ENCODE data around the gene HSD17B11. TPM values are rescaled to one million over a fixed set of nuclear protein-coding genes. Genes with fewer than 3 reads are reported as not detected.
"Not testable (repeated sequence)": the region's sequence is repeated elsewhere in the genome, so short reads cannot be mapped to it uniquely, and the experiment has no call there.

The HSD17B11 gene
- total RNA-seq, 4 donors from 2014 or later: 87.6 to 171 (median 97.9) TPM

GRCh38 chr4:87399954-87400353 lies 9.0 kb upstream of the HSD17B11 start:
- DNase-seq (ENCODE audit: low spot score): no peak
- no peak for TF ChIP-seq CTCF (IDR thresholded peaks at IDR 0.05)
- ATAC-seq (ENCODE audit: low FRiP score): no peak

DNA sequence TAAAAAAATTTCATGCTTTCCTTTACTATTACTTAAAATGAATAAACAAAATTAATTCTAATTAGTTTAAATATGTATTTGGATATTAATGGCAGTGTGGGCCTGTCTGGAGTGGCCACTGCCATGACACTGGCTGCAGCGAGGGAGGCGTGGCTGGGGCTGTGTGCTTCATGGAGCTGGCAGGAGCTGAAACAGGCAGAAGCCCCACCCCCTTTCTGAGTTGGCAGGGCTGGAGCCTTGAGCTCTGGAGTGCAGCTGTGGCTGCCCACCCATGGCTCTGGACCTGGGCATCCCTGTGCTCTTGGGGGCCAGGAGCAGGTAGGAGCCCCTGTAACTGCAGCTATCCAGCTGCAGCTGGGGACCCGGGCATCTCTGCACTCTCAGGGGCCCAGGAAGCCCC lies 8.2 kb upstream of the HSD17B11 start:
- TF ChIP-seq CTCF (IDR thresholded peaks at IDR 0.05): no peak
- DNase-seq (ENCODE audit: low spot score) (no peak), ATAC-seq (ENCODE audit: low FRiP score) (no peak)

GRCh38 chr4:87395851-87396250 lies 4.9 kb upstream of the HSD17B11 start:
- ATAC-seq (ENCODE audit: low FRiP score); DNase-seq (ENCODE audit: low spot score): not testable (repeated sequence)

- not testable (repeated sequence) for DNase-seq (ENCODE audit: low spot score); ATAC-seq (ENCODE audit: low FRiP score)
These were observed 4.1 kb upstream of the HSD17B11 start for GRCh38 chr4:87395073-87395472.

DNA sequence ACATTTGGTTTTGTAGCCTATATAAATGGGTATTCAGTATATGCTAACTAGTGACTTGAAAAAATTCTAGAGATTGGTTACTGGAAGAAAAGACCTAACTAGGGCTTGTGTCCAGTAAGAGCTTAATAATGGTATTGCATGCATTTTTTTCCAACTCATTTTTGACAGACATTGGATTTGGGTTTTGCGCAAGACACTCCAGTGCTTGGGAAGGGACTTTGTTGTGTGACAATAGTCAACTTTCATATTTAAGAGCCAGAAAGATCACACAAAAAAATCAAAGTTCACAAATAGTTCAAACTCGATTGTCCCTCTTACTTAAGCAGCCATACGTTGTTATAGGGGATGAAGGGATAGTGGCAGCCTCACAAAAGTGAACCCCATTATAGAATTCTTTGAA lies 1.2 kb upstream of the HSD17B11 start:
- TF ChIP-seq CTCF (IDR thresholded peaks at IDR 0.05): no peak
- no peak for ATAC-seq (ENCODE audit: low FRiP score)
- no peak for DNase-seq (ENCODE audit: low spot score)

GRCh38 chr4:87391576-87392054 lies 627 bp upstream of the HSD17B11 start:
- ATAC-seq (ENCODE audit: low FRiP score): peak; percentile 21
- no peak for DNase-seq (ENCODE audit: low spot score)
- no peak for TF ChIP-seq CTCF (IDR thresholded peaks at IDR 0.05)

- ATAC-seq (ENCODE audit: low FRiP score): no peak
- TF ChIP-seq CTCF (IDR thresholded peaks at IDR 0.05): no peak
- no peak for DNase-seq (ENCODE audit: low spot score)
These were observed 467 bp downstream of the HSD17B11 start for GRCh38 chr4:87390551-87390890.

DNA sequence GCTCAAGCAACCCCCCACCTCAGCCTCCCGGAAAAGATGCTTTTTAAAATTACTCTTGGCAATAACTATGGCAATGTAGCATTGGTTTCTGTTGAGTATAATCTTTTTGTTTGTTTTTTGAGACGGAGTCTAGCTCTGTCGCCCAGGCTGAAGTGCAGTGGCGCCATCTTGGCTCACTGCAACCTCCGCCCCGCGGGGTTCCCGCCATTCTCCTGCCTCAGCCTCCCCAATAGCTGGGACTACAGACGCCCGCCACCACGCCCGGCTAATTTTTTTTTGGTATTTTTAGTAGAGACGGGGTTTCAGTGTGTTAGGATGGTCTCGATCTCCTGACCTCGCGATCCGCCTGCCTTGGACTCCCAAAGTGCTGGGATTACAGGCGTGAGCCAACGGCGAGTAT lies 933 bp downstream of the HSD17B11 start:
- not testable (repeated sequence) for ATAC-seq (ENCODE audit: low FRiP score); DNase-seq (ENCODE audit: low spot score)

GRCh38 chr4:87388901-87389300 lies 2.1 kb downstream of the HSD17B11 start:
- DNase-seq (ENCODE audit: low spot score): no peak
- no peak for TF ChIP-seq CTCF (IDR thresholded peaks at IDR 0.05)
- no peak for ATAC-seq (ENCODE audit: low FRiP score)

Measured in omental fat pad (tissue), 4 donors.